Embryonic facial prominence (tissue), 1 donor: ENCODE measurements around the gene AHI1.

Experiments
- DNase-seq: peaks from one replicate; pipeline ENCODE4 v3.0.0-alpha.2; 2016; ENCODE audit errors: extremely low spot score

AHI1 gene

DNA sequence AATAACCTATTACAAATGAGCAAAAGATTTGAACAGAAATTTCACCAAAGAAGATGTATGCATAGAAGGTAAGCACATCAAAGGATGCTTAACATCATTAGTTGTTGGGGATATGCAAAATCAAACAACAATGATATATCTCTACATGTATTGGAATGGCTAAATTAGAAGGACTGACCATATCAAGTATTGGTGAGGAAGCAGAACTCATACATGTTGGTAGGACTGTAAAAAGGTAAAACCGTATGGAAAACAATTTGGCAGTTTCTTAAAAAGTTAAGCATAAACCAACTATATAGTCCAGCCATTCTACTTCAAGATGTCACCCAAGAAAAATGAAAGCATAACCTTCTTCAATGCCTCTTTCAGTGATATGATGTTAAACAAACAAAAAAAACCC, 202.5 kb downstream of the AHI1 start:
- DNase-seq, result no peak

DNA sequence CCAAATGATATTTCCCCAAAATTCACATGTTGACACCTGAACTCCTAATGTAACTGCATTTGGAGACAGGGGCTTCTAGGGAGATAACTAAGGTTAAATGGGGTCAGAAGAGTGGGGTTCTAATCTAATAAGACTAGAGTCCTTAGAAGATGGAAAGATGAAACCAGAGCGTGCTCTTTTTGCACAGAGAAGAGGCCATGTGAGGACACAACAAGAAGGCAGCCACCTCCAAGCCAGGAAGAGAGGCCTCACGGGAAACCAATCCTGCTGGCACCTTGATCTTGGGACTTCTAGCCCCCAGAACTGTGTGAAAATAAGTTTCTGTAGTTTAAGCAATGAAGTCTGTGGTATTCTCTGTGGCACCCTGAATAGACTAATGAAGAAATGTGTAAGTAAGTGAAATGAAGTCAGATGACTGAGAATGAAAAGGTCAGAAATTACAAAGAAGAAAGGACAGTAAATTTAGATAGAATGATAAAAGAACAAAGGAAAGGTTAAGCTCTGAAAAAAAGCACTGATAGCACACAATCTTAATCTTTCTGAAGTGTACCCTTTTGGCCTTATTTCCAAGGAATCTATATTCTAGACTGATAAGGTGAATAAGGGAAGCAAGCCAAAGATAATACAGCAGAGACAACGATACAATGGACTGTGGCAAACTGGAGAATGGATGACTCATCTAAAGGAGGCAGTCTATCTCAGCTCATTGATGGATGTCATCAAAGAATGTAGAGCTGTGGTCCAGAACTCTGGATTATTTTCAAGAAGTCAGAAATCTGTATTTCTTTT, 206.1 kb downstream of the AHI1 start:
- DNase-seq, result no peak

DNA sequence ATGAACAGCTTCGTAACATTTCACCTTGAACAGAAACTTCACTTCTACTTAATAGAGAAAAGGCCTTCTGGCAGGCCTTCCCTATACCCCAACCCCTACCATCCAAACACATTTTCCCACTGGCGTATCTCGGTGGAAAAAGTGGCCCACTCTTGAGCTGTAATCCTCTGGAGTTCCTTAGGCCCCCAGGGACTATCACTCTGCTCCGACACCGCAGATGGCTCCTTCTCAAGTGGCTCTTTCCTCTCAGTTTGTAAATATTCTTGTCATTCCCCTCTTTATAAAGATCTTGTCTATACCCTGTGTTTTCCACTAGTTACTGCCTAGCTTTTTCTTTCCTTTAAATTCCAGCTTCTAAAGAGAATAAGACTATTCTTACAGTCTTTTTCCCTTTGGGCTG, 207.7 kb downstream of the AHI1 start:
- no peak for DNase-seq

DNA sequence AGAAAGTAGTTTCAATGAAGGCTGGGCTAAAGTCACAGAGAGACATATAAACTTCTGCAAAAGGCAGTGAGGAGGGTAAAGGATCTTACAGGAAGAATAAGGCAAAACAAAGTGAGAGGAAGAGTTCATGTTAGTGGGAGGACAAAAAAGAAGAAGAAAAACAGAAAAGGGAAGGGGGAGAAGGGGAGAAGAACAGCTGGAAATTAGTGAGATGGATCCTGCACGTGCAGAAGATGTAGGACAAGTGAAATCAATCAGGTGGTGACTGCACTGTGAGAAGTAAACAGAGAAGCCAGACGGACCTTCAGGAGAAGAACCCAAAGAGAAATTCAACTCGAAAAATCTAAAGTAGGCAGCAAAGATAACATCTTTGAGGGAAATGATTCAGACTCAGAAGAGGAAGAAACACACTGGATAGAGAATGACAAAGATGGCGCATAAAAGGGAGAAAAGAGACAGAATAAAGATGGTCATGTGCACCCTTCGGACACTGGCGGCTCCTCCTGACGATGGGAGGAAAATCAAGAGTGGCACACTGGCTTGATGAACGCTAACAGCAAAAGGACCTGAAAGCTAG, 210.5 kb downstream of the AHI1 start:
- DNase-seq, result no peak

DNA sequence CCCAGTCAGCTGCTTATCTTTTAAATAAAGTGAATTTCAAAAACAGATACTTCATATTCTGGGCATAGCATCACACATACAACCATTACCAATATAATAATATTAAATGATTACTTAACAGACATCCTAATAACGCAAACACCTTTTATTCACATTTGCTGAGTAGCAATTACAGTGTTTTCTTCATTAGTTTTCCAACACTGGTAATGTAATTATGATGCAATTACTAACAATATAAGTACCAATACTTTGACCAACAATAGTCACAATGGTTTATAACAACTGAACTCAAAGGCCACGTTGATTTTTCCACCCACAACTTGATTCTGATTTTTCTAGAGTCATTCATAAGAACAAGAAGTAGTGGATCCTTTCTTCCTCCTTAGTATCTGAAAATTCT, 212.4 kb downstream of the AHI1 start:
- no peak for DNase-seq

DNA sequence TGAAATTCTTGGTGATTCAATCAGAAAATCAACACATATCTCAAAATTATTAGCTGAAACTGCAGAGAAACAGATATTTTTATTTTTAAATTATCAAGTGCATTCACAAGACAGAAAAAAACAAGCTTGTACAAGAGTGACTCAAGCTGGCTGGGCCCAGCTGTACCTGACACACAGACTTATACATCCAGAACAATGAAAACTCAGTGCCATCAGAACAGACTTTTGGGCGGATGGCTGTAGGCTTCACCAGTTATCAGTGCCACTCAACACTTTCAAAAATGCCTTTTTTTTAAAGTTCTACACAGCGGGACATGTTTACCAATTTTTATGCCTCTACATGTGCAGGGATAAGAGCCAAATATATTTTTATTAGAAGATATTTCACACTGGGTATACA, 213.6 kb downstream of the AHI1 start:
- no peak for DNase-seq

DNA sequence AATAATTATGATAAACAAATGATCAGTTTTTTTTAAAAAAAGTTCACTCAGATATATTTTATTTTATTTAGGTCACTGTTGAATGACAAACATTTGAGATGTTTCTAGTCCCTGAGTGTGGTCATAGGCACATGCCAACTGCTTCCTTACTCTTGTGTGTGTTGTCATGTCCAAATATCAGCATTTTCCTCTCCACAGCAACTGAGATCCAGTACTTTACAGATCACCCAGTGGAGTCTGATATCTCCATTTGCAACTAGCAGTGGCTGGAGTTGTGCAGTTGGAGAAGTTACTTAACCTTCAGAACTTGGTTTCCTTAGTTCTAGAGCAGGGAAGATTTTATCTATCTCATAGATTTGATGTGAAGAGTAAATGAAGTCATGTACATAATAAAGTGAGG, 215.1 kb downstream of the AHI1 start:
- DNase-seq, result no peak

DNA sequence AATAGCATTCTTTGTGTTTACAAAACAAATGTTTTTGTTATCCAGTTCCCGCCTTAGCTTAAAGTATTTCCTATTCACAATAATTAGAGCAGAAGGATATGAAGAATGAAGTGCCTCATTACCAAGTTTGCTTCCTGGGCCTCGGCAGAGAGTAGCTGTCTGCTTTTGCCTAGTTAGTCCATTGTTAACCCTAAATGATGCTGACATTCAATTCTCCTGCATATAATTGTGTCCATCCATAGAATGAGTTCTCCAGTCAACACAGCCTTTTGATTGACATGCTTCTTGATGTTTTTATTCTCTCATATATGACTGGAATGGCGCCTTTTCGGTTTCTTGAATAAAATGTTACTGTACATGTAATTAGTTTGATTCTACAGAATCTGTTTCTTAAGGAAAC, 215.6 kb downstream of the AHI1 start:
- DNase-seq, result no peak

DNA sequence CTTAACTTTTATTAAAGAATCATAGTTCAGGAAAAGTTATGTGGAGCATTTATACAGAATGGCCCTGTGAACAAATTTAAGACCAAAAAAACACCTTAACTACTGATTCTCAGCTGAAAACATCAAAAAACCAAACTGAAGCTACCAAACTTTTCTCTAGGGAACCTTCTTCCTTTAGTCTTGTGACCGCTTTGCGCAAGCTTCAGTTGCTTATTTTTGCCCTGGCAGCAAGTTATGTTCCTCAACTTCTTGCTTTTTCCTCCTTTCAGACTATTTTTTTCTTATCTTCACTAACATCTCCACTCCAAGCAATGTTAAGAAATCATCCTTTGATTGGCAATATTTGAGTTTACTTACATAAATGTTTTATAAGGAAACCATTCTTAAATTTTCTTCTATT, 216.3 kb downstream of the AHI1 start:
- DNase-seq, result no peak

DNA sequence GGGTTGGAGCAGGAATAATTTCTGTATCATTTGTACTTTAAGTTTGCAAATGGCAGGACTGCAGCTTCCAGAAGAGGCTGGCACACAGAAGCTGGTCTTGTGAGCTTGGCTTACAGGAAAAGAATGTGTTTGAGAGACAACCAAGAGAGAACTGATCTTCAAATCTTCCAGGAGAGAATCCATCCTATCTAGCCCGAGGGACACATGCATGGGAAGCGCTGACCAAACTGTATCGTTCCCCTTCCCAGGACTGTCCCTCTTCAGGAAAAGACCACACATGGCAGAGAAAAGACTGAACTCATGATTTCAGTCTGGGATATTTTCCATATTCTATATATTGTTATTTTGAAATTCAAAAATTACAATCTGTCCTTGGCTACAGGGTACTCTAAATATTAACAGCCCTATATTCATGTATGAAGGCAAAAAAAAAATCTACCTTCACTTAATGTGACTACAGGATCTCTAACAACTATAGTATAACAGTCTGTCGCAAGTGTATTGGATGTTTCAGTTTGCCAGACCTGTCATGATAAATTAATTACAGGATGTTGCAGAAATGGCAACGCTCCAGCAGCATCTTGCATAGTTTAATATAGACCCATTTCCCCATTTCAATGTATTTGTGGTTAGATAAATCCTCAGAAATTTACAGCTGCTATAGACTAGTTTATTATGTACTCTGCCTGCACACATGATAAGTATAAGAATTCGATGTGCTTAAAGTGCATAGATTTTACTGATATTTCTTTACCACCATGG, 217.0 kb downstream of the AHI1 start:
- DNase-seq, result no peak

DNA sequence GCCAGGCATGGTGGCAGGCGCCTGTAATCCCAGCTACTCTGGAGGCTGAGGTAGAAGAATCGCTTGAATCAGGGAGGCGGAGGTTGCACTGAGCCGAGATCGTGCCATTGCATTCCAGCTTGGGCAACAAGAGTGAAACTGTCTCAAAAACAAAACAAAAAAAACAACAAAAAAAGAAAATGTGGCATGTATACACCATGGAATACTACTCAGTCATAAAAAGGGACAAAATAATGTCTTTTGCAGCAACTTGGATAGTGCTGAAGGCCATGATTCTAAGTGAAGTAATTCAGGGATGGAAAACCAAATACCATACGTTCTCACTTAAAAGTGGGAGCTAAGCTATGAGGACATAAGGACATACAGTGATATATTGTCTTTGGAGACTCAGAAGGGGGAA, 220.1 kb downstream of the AHI1 start:
- no peak for DNase-seq

DNA sequence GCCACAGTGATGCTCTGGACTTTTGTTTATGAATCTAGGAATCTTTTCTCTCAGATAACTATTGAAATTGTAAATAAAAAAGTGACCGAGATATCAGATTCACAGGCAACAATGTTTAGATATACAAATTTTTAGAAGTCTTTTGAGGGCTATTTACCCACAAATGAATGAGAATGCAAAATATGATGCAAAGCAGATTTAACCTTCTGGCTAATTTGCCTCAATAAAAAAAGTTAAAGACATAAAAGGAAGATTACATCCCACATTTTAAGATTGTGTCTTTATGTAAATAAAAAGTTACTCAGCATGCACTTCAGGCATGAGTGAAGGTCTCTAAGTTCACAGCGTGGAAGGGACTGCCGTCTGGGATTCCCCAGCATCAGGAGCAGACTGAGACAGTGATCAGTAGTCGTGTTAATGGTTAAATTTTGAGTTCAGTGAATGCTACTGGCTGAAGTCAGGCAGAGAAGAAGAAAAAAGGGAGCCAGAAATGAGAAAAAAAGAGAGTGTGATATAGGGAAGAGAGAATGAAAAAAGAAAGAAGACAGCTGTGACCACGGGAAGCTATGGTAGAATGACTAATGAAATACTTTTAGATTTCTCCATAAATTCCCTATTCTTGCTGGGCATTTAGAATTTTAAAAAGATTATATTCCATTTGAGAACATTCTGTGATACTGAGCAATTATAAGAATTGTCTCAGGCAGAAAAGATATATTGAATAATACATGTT, 222.8 kb downstream of the AHI1 start:
- no peak for DNase-seq

DNA sequence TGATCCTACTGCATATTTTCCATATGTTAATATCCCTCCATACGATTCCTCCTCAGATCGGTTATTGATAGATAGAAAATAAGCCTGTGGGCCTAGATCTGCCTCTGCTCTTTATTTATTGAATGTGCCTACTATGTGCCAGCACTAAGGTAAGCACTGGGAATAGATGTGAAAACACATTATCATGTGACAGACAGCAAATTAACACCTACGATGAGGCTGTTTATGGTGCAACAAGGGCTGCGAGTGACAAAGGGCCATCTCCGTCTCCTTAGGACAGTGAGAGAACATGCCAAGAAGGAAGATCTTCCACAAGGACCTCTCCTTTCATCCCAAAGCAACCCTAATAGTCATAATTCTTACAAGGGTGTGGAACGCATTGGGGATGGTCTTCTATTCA, 225.9 kb downstream of the AHI1 start:
- no peak for DNase-seq

DNA sequence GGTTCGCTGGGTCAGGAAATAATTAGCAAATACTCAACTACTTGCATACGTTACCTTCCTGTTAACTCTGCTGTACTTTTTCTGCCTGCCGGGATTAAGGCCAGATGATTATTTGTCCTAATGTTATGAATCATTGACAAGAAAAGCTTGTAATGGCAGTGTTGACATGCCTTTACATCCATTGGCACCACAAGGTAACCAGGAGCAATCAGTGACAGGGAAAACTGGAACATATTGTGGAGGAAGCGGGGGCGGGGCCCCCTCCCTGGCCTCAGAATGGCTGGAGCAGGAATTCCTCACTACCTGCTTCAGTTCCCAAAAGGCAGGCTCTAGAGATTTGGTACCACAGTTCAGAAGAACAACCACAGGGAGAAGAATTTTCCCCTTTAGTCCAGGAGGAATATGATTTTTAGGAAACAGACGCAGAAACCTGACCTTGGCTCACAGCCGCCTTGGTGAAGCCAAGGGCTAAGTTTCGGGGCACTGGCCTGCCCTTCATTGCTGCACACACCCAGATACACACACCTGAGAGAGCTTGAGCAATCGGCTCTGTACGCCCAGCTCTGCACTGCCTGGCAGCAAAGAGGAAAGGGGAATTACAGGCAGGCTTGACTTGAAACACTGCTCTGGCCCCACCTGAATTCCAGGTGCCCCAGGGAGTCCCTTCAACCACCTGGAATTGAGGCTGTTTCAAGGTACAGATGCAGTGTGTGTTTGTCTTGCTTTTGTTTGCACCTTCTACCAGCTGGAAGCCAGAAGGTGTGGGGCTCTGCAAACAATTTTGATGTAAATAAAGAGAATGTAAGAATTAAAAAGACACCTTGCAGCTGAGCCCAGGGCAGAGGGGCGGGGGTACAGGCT, 226.6 kb downstream of the AHI1 start:
- DNase-seq, result no peak

DNA sequence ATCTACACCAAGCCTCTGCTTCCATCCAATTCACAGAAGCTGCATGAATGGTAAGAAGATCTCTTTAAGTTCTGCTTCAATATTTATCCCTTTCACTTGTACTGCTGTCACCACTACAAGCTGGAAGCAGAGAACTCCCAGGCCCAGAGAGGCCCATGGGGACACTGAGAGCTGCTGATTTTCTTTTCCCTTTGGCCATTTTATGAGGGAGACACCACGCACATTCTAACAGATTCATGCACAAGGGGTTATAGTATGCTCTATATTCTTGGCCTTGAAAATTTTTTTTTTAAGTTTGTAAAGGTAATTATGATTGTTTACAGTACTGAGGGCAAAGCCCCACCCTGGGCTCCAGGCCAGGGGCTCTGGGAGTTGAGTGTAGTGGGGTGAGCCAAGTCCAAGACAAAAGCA, 228.1 kb downstream of the AHI1 start:
- DNase-seq, result no peak

DNA sequence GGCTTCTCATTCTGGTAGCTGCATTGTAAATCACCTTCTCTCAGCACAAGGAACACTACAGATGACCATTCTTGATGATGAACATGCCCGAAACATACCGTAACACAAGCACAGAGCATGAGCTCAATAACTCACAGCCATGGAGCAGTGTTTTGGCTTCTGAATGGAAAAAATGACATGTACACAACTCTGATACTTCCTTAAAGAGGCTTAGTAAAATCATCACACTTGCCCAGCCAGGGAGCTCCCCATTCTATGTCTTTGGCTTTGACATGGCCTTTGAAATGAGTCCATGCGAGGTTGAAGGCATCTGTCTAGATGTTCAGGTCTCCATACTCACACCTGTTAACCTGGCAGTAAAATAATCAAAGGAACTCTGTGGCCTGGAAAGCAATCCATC, 228.8 kb downstream of the AHI1 start:
- DNase-seq, result no peak

DNA sequence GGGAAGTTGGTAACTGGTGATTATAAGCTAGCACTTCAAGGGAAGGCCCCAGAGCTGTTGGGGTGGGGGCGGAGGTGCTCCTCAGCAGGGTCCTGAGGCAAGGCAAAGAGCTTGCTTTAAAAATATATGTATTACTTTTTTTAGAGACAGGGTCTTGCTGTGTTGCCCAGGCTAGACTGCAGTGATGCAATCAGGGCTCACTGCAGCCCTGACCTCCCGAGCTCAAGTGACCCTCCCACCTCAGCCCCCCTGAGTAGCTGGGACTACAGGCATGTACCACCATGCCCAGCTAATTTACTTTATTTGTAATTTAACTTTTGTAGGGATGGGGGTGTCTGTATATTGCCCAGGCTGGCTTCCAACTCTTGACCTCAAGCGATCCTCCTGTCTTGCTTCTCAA, 229.3 kb downstream of the AHI1 start:
- no peak for DNase-seq

DNA sequence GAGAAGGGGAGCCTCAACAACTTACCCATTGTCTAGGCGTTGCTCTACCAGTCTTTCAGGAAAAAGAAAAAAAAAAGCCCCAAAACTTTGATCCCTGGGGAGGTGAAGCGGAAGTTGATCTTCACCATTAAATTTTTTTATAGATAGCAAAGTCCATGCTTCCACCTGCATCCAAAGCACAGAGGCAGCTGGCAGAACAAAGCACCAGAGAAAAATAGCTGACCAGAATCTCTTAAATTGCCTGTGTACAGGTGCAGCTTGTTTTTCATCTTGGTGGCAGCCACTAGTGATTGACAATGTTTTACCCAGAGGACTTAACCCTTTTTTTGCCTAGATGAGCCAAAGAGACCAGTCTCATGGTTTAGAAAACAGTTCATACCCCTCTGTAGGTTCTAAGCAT, 230.5 kb downstream of the AHI1 start:
- DNase-seq, result no peak

DNA sequence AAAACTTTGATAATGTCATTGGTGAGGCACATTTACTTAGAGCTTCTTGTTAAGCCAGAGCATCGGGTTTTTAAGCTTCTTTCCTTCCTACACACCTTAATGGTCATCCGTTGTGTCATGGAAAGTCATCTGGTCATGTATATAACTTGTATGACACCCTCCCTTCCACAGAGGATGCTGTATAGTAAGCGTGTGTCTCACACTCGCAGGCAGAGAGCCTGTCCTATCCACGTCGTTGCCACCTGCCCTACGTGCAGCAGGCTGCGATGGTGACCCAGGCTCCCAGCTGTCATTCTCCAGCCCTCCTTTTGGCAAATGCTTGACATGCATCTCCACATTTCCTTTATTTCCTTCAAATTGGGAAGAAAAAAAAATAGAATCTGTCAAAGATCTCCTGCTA, 230.9 kb downstream of the AHI1 start:
- DNase-seq, result no peak

DNA sequence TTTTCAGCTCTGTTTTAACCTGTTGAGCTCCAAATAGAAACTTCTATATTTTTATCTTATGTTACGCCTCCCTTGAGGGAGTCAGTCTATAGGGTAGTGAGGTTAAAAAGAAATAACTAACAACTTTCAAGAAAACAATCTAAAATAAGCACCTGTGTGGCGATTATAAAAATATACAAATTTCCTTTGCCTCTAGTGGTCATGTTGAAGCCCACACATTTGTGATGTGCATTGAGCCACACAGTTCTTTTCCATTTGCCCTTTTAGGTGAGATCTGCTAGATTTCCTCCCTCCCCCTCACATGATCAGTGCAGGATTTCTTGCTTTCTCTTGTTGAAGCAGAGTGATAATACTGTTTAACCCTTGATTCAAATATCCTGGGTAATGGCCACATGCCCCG, 232.3 kb downstream of the AHI1 start:
- DNase-seq, result no peak
